HepG2 (cell line): Measurements from ENCODE around the gene CTNND2. TPM values are rescaled to one million over a fixed set of nuclear protein-coding genes. Genes with fewer than 3 reads are reported as not detected.

Experiments
- ARNT2 ChIP-seq: sonication (generic); formaldehyde crosslinking; IDR thresholded peaks from 2 replicates; pipeline ENCODE4 v1.8.0; 2022; ENCODE audit warnings: mild to moderate bottlenecking, low read depth, missing genetic modification reagents, moderate library complexity
- DNMT1 ChIP-seq: sonication (generic); formaldehyde crosslinking; IDR thresholded peaks from 2 replicates; pipeline ENCODE4 v1.5.1; 2020; ENCODE audit warnings: mild to moderate bottlenecking, missing genetic modification reagents
- FOXA1 ChIP-seq, 2 experiments: fragments of 450-650 bp in 1 of 2; sonication (generic) in 1 of 2; formaldehyde crosslinking in 1 of 2; IDR thresholded peaks; 2 replicates each; pipeline versions ENCODE4 v1.4.0 to v1.6.1; 2016 to 2020; ENCODE audit warnings: missing genetic modification reagents in 1 of 2
- FOXK1 ChIP-seq: sonication (generic); formaldehyde crosslinking; IDR thresholded peaks from 2 replicates; pipeline ENCODE4 v1.4.0; 2020; ENCODE audit warnings: low read depth, missing genetic modification reagents, borderline replicate concordance
- GFI1 ChIP-seq: sonication (generic); formaldehyde crosslinking; IDR thresholded peaks from 2 replicates; pipeline ENCODE4 v1.5.0; 2020; ENCODE audit warnings: missing genetic modification reagents, mild to moderate bottlenecking, borderline replicate concordance
- GTF3A ChIP-seq: sonication (generic); formaldehyde crosslinking; conservative IDR thresholded peaks from 2 replicates; pipeline ENCODE4 v1.4.0; 2020; ENCODE audit warnings: mild to moderate bottlenecking, missing genetic modification reagents
- HNRNPH1 ChIP-seq: fragments of 200-400 bp; formaldehyde crosslinking; optimal IDR thresholded peaks from 2 replicates; pipeline ENCODE3; 2017; ENCODE audit warnings: mild to moderate bottlenecking, low read depth, low read length
- KDM5A ChIP-seq: fragments of 200-600 bp; sonication (generic); IDR thresholded peaks from 2 replicates; pipeline ENCODE4 v1.7.0; 2018; ENCODE audit warnings: antibody characterized with exemption, mild to moderate bottlenecking, low read length, borderline replicate concordance
- KDM6A ChIP-seq: IDR thresholded peaks from 2 replicates; pipeline ENCODE4 v1.6.1; 2016; ENCODE audit warnings: low read depth
- MEIS2 ChIP-seq: sonication (generic); formaldehyde crosslinking; IDR thresholded peaks from 2 replicates; pipeline ENCODE4 v1.9.0; 2021; ENCODE audit warnings: mild to moderate bottlenecking, missing genetic modification reagents
- MXI1 ChIP-seq: IDR thresholded peaks from 3 replicates; pipeline ENCODE4 v1.6.1; 2012; ENCODE audit warnings: low read depth, low read length, inconsistent platforms, borderline replicate concordance
- NR2F2 ChIP-seq: IDR thresholded peaks from 2 replicates; pipeline ENCODE4 v1.6.1; 2012; ENCODE audit warnings: low read depth, inconsistent platforms, borderline replicate concordance
- RXRB ChIP-seq: IDR thresholded peaks from 2 replicates; pipeline ENCODE4 v1.6.1; 2016; ENCODE audit warnings: borderline replicate concordance, missing genetic modification reagents, missing compliant biosample characterization
- SOX5 ChIP-seq: IDR thresholded peaks from 2 replicates; pipeline ENCODE4 v1.6.1; 2016; ENCODE audit warnings: borderline replicate concordance
- TBX3 ChIP-seq: fragments of 450-650 bp; IDR thresholded peaks from 2 replicates; pipeline ENCODE4 v1.6.1; 2017; ENCODE audit warnings: antibody characterized with exemption, mild to moderate bottlenecking, inconsistent platforms, borderline replicate concordance
- TCF12 ChIP-seq, 2 experiments: fragments of 450-650 bp in 1 of 2; sonication (generic) in 1 of 2; formaldehyde crosslinking in 1 of 2; IDR thresholded peaks; 2 replicates each; pipeline versions ENCODE4 v1.6.1 to v1.8.0; 2017 to 2022; ENCODE audit warnings: antibody characterized with exemption in 1 of 2, mild to moderate bottlenecking in 1 of 2, missing genetic modification reagents in 1 of 2, moderate library complexity in 1 of 2
- ZFY ChIP-seq: sonication (generic); formaldehyde crosslinking; IDR thresholded peaks from 2 replicates; pipeline ENCODE4 v1.4.0; 2020; ENCODE audit warnings: missing genetic modification reagents
- ZNF17 ChIP-seq: sonication (generic); formaldehyde crosslinking; IDR thresholded peaks from 2 replicates; pipeline ENCODE4 v1.5.0; 2020; ENCODE audit warnings: mild to moderate bottlenecking, missing genetic modification reagents
- ZNF547 ChIP-seq: sonication (generic); formaldehyde crosslinking; IDR thresholded peaks from 2 replicates; pipeline ENCODE4 v1.5.1; 2020; ENCODE audit warnings: mild to moderate bottlenecking, missing genetic modification reagents
- ZNF720 ChIP-seq: sonication (generic); formaldehyde crosslinking; IDR thresholded peaks from 2 replicates; pipeline ENCODE4 v1.4.0; 2020; ENCODE audit warnings: missing genetic modification reagents
- ZNF773 ChIP-seq: sonication (generic); formaldehyde crosslinking; IDR thresholded peaks from 2 replicates; pipeline ENCODE4 v1.4.0; 2020; ENCODE audit warnings: missing genetic modification reagents, borderline replicate concordance
- ZNF781 ChIP-seq: sonication (generic); formaldehyde crosslinking; IDR thresholded peaks from 2 replicates; pipeline ENCODE4 v1.5.1; 2020; ENCODE audit warnings: borderline replicate concordance, mild to moderate bottlenecking, missing genetic modification reagents; ENCODE audit errors: not compliant biosample characterization
- ZNF790 ChIP-seq: sonication (generic); formaldehyde crosslinking; IDR thresholded peaks from 2 replicates; pipeline ENCODE4 v1.8.0; 2022; ENCODE audit warnings: missing genetic modification reagents, mild to moderate bottlenecking, borderline replicate concordance
- polyA plus RNA-seq, 8 experiments: library from polyadenylated mRNA; depleted of rRNA in 3 of 8; stranded (reverse) in 7 of 8; unstranded in 1 of 8; fragments of >200 nt; fragmentation: Illumina TruSeq in 4 of 8; extraction: Trizol in 4 of 8; gene quantifications; 2 replicates each; pipeline versions ENCODE4 v1.2.1 to v1.2.3, GENCODE V29; 2011 to 2016; ENCODE audit warnings: low read depth in 4 of 8, missing spikeins in 1 of 8, mixed read lengths in 1 of 8; ENCODE audit not compliant: insufficient read depth in 1 of 8
- total RNA-seq, 5 experiments: library from RNA; depleted of rRNA; stranded (reverse); fragments of >200 nt; fragmentation: Illumina TruSeq; extraction: Trizol; gene quantifications; 2 replicates each; pipeline ENCODE4 v1.2.3, GENCODE V29; 2016; ENCODE audit warnings: low read depth in 1 of 5
- TF ChIP-seq, protein P1 (sequence below): IDR thresholded peaks from 2 replicates; pipeline ENCODE4 v1.6.1; 2018; ENCODE audit warnings: missing genetic modification reagents
- TF ChIP-seq, protein P2 (sequence below): sonication (generic); formaldehyde crosslinking; IDR thresholded peaks from 2 replicates; pipeline ENCODE4 v1.9.0; 2021; ENCODE audit warnings: missing genetic modification reagents, mild to moderate bottlenecking, borderline replicate concordance
- TF ChIP-seq, protein P3 (sequence below): sonication (generic); formaldehyde crosslinking; IDR thresholded peaks from 2 replicates; pipeline ENCODE4 v1.4.0; 2020; ENCODE audit warnings: mild to moderate bottlenecking, missing genetic modification reagents
- TF ChIP-seq, protein P4 (sequence below): IDR thresholded peaks from 2 replicates; pipeline ENCODE4 v1.6.1; 2012; ENCODE audit warnings: inconsistent platforms
- TF ChIP-seq, protein P5 (sequence below): fragments of 450-650 bp; IDR thresholded peaks from 2 replicates; pipeline ENCODE4 v1.6.1; 2017

The CTNND2 gene
- total and polyA plus RNA-seq, 2 of the 13 experiments (the other 11 are each of a cell fraction or from before 2014, with no cell fraction given): not detected

DNA sequence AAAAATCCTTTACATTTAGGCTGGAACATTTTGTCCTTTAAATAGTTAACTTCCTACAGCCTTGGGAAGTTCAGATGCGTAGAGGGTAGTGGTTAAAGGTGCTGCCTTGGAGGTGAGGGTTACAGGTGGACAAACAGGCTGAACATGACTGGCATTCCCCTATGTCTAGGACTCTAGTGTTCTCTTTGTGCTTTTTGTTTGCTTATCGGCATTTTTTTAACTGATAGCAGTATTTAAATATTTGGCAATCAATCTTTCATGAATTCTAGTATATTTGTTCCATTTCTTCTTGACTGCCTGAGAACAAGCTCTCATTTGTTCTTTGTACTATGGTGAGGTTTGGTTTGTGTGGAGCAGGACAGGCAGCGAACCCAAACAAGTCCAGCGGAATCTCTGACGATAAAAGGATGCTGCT lies 307.6 kb downstream of the CTNND2 start (continued):
- TF ChIP-seq, protein P1, sequence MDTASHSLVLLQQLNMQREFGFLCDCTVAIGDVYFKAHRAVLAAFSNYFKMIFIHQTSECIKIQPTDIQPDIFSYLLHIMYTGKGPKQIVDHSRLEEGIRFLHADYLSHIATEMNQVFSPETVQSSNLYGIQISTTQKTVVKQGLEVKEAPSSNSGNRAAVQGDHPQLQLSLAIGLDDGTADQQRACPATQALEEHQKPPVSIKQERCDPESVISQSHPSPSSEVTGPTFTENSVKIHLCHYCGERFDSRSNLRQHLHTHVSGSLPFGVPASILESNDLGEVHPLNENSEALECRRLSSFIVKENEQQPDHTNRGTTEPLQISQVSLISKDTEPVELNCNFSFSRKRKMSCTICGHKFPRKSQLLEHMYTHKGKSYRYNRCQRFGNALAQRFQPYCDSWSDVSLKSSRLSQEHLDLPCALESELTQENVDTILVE (CRISPR knock-in tag): no peak
- TF ChIP-seq RXRB: peak; percentile 83
- TF ChIP-seq GTF3A (CRISPR knock-in tag): no peak
- TF ChIP-seq NR2F2: peak; percentile 98
- TF ChIP-seq DNMT1 (CRISPR knock-in tag): no peak
- TF ChIP-seq TCF12 (IDR thresholded peaks at IDR 0.05): no peak
- peak; percentile 90; the same call in 1 of the 2 replicates for TF ChIP-seq TCF12 (CRISPR knock-in tag; IDR thresholded peaks at IDR 0.05)
- TF ChIP-seq ZNF790 (CRISPR knock-in tag): no peak
- 0 out of 2 replicates have a peak, but pooled peaks have one; percentile 30 for TF ChIP-seq FOXA1 (IDR thresholded peaks at IDR 0.05)
- peak; percentile 89 for TF ChIP-seq FOXA1 (CRISPR knock-in tag; IDR thresholded peaks at IDR 0.05)
- TF ChIP-seq ZNF720 (CRISPR knock-in tag): no peak
- TF ChIP-seq KDM5A: no peak
- TF ChIP-seq, protein P2, sequence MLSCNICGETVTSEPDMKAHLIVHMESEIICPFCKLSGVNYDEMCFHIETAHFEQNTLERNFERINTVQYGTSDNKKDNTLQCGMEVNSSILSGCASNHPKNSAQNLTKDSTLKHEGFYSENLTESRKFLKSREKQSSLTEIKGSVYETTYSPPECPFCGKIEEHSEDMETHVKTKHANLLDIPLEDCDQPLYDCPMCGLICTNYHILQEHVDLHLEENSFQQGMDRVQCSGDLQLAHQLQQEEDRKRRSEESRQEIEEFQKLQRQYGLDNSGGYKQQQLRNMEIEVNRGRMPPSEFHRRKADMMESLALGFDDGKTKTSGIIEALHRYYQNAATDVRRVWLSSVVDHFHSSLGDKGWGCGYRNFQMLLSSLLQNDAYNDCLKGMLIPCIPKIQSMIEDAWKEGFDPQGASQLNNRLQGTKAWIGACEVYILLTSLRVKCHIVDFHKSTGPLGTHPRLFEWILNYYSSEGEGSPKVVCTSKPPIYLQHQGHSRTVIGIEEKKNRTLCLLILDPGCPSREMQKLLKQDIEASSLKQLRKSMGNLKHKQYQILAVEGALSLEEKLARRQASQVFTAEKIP (CRISPR knock-in tag): no peak
- no peak for TF ChIP-seq ZNF781 (CRISPR knock-in tag)
- TF ChIP-seq, protein P3, sequence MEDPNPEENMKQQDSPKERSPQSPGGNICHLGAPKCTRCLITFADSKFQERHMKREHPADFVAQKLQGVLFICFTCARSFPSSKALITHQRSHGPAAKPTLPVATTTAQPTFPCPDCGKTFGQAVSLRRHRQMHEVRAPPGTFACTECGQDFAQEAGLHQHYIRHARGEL: no peak
- no peak for TF ChIP-seq ZNF17 (CRISPR knock-in tag)
- no peak for TF ChIP-seq ARNT2
- no peak; the same call in 1 of the 2 replicates for TF ChIP-seq FOXK1
- TF ChIP-seq KDM6A (CRISPR knock-in tag): peak; percentile 61
- peak; percentile 88 for TF ChIP-seq TBX3
- peak; percentile 74; the same call in 1 of the 2 replicates for TF ChIP-seq GFI1 (CRISPR knock-in tag)
- TF ChIP-seq ZNF547 (CRISPR knock-in tag): no peak
- TF ChIP-seq, protein P4, sequence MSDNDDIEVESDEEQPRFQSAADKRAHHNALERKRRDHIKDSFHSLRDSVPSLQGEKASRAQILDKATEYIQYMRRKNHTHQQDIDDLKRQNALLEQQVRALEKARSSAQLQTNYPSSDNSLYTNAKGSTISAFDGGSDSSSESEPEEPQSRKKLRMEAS: no peak
- no peak for TF ChIP-seq ZFY (CRISPR knock-in tag)
- TF ChIP-seq MEIS2 (CRISPR knock-in tag): peak; percentile 16; the same call in 1 of the 2 replicates
- TF ChIP-seq, protein P5, sequence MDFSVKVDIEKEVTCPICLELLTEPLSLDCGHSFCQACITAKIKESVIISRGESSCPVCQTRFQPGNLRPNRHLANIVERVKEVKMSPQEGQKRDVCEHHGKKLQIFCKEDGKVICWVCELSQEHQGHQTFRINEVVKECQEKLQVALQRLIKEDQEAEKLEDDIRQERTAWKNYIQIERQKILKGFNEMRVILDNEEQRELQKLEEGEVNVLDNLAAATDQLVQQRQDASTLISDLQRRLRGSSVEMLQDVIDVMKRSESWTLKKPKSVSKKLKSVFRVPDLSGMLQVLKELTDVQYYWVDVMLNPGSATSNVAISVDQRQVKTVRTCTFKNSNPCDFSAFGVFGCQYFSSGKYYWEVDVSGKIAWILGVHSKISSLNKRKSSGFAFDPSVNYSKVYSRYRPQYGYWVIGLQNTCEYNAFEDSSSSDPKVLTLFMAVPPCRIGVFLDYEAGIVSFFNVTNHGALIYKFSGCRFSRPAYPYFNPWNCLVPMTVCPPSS: no peak
- no peak for TF ChIP-seq HNRNPH1
- peak; percentile 93; the same call in 1 of the 2 replicates for TF ChIP-seq SOX5 (CRISPR knock-in tag)
- no peak for TF ChIP-seq MXI1
- no peak for TF ChIP-seq ZNF773
